ENCODE results near the gene MCC.

DNA sequence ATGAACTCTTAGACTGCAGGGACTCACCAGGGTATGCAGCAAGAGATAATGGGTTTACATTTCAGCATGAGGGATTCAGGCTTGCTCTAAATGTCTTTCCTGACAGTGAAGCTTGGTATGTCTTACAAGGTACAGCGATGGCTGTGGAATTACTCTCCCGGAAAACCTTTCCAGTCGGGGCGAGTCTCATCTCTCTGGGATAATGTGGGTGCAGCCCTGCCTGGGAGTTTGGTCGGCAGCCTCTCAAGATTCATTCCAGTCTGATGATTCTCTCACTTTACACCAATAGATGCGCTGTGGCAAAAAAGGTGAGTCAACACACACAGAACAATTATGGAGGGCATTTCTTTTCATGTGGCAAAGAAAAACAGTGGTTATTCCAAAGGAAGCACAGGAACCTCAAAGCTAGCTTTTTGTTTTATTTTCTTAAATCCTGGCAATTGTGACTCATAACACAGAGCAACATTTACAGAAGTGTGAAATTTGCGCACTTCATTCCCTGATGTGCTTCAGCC, 321.3 kb downstream of the MCC start:
- TF ChIP-seq, protein P1, sequence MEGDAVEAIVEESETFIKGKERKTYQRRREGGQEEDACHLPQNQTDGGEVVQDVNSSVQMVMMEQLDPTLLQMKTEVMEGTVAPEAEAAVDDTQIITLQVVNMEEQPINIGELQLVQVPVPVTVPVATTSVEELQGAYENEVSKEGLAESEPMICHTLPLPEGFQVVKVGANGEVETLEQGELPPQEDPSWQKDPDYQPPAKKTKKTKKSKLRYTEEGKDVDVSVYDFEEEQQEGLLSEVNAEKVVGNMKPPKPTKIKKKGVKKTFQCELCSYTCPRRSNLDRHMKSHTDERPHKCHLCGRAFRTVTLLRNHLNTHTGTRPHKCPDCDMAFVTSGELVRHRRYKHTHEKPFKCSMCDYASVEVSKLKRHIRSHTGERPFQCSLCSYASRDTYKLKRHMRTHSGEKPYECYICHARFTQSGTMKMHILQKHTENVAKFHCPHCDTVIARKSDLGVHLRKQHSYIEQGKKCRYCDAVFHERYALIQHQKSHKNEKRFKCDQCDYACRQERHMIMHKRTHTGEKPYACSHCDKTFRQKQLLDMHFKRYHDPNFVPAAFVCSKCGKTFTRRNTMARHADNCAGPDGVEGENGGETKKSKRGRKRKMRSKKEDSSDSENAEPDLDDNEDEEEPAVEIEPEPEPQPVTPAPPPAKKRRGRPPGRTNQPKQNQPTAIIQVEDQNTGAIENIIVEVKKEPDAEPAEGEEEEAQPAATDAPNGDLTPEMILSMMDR (IDR thresholded peaks at IDR 0.05), result no peak
- no peak for TF ChIP-seq ZFX (IDR thresholded peaks at IDR 0.05; ENCODE audit: borderline replicate concordance)
